H1 (cell line): ENCODE data around the gene PGM1. TPM values are rescaled to one million over a fixed set of nuclear protein-coding genes. Genes with fewer than 3 reads are reported as not detected.

ENCODE experiments used
- BACH1 ChIP-seq: IDR thresholded peaks from 2 replicates; pipeline ENCODE4 v1.6.1; 2012; ENCODE audit warnings: low read length, improper control_type of control experiment
- BCL11A ChIP-seq, 2 experiments: IDR thresholded peaks; one replicate each; pipeline ENCODE4 v1.6.1; 2011; ENCODE audit warnings: low read depth in 2 of 2, low read length in 2 of 2, mild to moderate bottlenecking in 2 of 2
- CHD7 ChIP-seq: fragments of 300-600 bp; sonication (generic); IDR thresholded peaks from 2 replicates; pipeline ENCODE4 v1.7.1; 2012; ENCODE audit warnings: low read length, moderate library complexity, mild to moderate bottlenecking, inconsistent platforms; ENCODE audit not compliant: insufficient replicate concordance
- EGR1 ChIP-seq: IDR thresholded peaks from 2 replicates; pipeline ENCODE4 v1.6.1; 2011; ENCODE audit warnings: low read depth, low read length, borderline replicate concordance
- EZH2 ChIP-seq: fragments of 200-600 bp; sonication (generic); IDR thresholded peaks from 2 replicates; pipeline ENCODE4 v1.7.1; 2012; ENCODE audit warnings: low read depth, mild to moderate bottlenecking, moderate library complexity, low read length, inconsistent platforms; ENCODE audit not compliant: severe bottlenecking
- JUN ChIP-seq: IDR thresholded peaks from 2 replicates; pipeline ENCODE4 v1.6.1; 2011; ENCODE audit warnings: low read depth, mild to moderate bottlenecking, improper control_type of control experiment, low read length
- KDM1A ChIP-seq: fragments of 200-600, 300-600 bp; sonication (generic); IDR thresholded peaks from 2 replicates; pipeline ENCODE4 v1.7.1; 2016; ENCODE audit warnings: mild to moderate bottlenecking, low read length, borderline replicate concordance
- NRF1 ChIP-seq: IDR thresholded peaks from 2 replicates; pipeline ENCODE4 v1.6.1; 2011; ENCODE audit warnings: mild to moderate bottlenecking, low read depth, low read length, improper control_type of control experiment
- PHF8 ChIP-seq: fragments of 200-600 bp; sonication (generic); conservative IDR thresholded peaks from 2 replicates; pipeline ENCODE4 v1.7.1; 2012; ENCODE audit warnings: low read depth, mild to moderate bottlenecking, inconsistent platforms, low read length, moderate library complexity
- SAP30 ChIP-seq: fragments of 300-600 bp; sonication (generic); IDR thresholded peaks from 2 replicates; pipeline ENCODE4 v1.7.1; 2012; ENCODE audit warnings: low read length, moderate library complexity, mild to moderate bottlenecking, inconsistent platforms; ENCODE audit not compliant: insufficient read depth, insufficient replicate concordance
- USF2 ChIP-seq: IDR thresholded peaks from 2 replicates; pipeline ENCODE4 v1.6.1; 2011; ENCODE audit warnings: low read length, improper control_type of control experiment
- polyA plus RNA-seq, 7 experiments: library from polyadenylated mRNA; depleted of rRNA in 3 of 7; stranded (reverse) in 5 of 7; unstranded in 2 of 7; fragments of >200 nt in 5 of 7; fragments of 200-250 nt in 2 of 7; gene quantifications; 1 replicate in 5 of 7; 2 replicates in 1 of 7; 4 replicates in 1 of 7; pipeline versions ENCODE4 v1.2.1 to v1.2.3, GENCODE V29; 2011 to 2013; ENCODE audit warnings: missing spikeins in 2 of 7, mixed read lengths in 2 of 7
- total RNA-seq: library from RNA; stranded (reverse); fragmentation: NEBNext Ultra II Directional; extraction: Animal tissue kit (Norgen Biotek cat#: 25700); gene quantifications from 2 replicates; pipeline ENCODE4 v1.2.1, GENCODE V29; 2021

The PGM1 gene
- total and polyA plus RNA-seq, 2 of the 8 experiments (the other 6 are each of a cell fraction or from before 2014, with no cell fraction given), result 33.0 to 65.4 TPM

- TF ChIP-seq CHD7, result no peak
- no peak for TF ChIP-seq KDM1A
- no peak for TF ChIP-seq BACH1
- no peak for TF ChIP-seq JUN
- TF ChIP-seq BCL11A (IDR thresholded peaks at IDR 0.05; ENCODE audit: low read depth in 2 of 2, low read length in 2 of 2), result no peak
- TF ChIP-seq EGR1, result no peak
- no peak for TF ChIP-seq USF2
- no peak for TF ChIP-seq SAP30
- no peak for TF ChIP-seq EZH2
- TF ChIP-seq PHF8, result no peak
- no peak for TF ChIP-seq NRF1
These were observed 14.1 kb downstream of the PGM1 start (continued) for GRCh38 chr1:63607322-63607721.
